ENCODE data around the gene BAIAP2L2. TPM values are rescaled to one million over a fixed set of nuclear protein-coding genes. Genes with fewer than 3 reads are reported as not detected.
"Not testable (repeated sequence)": the region's sequence is repeated elsewhere in the genome, so short reads cannot be mapped to it uniquely, and the experiment has no call there.

Gene BAIAP2L2
- polyA plus RNA-seq, 1 donor, result 1.5 TPM

DNA sequence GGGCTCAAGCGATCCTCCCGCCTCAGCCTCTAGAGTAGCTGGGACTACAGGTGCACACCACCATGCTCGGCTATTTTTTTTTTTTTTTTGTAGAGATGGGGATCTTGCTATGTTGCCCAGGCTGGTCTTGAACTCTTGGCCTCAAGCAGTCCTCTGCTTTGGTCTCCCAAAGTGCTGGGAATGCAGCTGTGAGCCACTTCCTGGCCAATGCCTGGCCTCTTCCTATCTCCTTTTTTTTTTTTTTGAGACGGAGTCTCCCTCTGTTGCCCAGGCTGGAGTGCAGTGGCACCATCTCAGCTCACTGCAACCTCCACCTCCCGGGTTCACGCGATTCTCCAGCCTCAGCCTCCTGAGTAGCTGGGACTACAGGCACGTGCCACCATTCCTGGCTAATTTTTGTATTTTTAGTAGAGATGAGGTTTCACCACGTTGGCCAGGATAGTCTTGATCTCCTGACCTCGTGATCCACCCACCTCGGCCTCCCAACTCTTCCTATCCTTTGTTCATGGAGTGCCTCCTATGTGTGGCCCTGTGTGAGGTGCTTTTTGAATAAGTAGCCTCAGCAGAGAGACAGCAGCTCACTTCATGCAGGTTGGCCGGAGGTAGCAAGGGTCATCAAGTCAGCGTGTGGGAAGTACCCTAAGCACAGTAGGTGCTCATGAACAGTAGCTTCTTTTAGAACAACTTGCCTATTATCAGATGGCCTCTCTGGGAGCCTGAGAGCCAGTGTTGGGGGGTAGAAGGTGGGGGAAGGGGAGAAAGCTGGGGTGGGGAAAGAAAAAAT, 72.9 kb downstream of the BAIAP2L2 start:
- not testable (repeated sequence) for DNase-seq

DNA sequence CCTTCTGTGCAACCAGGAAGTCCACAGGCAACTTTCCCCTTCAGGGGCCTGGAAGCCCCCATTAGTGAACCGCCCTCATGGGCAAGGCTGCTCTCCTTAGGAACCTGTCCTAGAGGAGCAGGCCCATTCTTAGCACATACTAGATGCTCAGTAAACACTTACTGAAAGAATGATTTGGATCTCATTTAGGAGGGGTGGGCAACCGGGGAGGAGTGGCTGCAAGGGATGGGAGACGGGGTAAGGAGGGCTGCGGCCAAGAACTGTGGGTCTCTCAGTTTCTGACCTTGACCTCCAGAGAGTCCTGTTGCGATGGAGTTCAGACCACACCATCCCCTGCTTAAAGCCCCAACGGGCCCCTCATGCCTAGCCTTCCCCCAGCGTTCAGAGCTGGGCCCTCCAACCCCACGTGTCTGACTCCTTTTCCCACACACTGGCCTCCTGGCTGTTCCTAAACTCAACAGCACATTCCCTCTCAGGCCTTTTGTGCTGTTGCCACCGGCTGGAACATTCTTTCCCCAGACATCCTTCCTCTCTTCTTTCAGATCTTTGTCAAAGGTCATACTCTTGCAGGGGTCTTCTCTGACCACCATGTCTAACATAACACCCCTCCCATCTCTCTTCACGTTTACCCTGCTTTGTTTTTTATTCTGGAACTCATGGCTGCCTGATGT, 74.0 kb downstream of the BAIAP2L2 start:
- no peak for DNase-seq

DNA sequence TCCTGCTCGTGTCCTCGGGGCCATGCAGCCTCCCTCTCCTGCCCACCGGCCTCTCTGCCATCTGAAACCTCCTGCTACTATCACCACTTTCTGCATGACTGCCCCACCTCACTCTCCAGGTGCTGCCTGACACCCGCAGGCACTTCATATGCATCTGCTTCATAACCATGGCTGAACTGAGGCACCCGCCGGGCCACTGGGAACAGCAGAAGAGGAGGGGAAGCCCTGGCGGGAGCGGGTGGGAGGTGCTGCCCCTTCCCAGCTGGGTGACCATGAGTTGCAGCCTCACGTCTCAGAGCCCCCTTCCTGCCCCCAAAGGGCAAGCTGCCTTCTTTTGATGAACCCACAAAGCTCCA, 75.0 kb downstream of the BAIAP2L2 start:
- DNase-seq, result no peak

Other genes starting within 250 kb of the BAIAP2L2 start
- 50.2 TPM for gene MICALL1, start 204.4 kb downstream of the BAIAP2L2 start, polyA plus RNA-seq (ENCODE audit: insufficient read length)
- 11.1 TPM for gene C22orf23, start 157.1 kb downstream of the BAIAP2L2 start, polyA plus RNA-seq (ENCODE audit: insufficient read length)
- 39.1 TPM for gene POLR2F, start 157.0 kb downstream of the BAIAP2L2 start, polyA plus RNA-seq (ENCODE audit: insufficient read length)
- gene SOX10, start 126.1 kb downstream of the BAIAP2L2 start, polyA plus RNA-seq (ENCODE audit: insufficient read length), result 4.2 TPM
- gene PICK1, start 53.3 kb downstream of the BAIAP2L2 start, polyA plus RNA-seq (ENCODE audit: insufficient read length), result 12.8 TPM
- gene SLC16A8, start 26.5 kb downstream of the BAIAP2L2 start, polyA plus RNA-seq (ENCODE audit: insufficient read length), result 3.5 TPM
- gene PLA2G6, start 71.1 kb upstream of the BAIAP2L2 start, polyA plus RNA-seq (ENCODE audit: insufficient read length), result 14.4 TPM
- 3.8 TPM for gene MAFF, start 91.3 kb upstream of the BAIAP2L2 start, polyA plus RNA-seq (ENCODE audit: insufficient read length)
- gene TMEM184B, start 162.3 kb upstream of the BAIAP2L2 start, polyA plus RNA-seq (ENCODE audit: insufficient read length), result 92.5 TPM
- 140 TPM for gene CSNK1E, start 206.7 kb upstream of the BAIAP2L2 start, polyA plus RNA-seq (ENCODE audit: insufficient read length)

All from hindlimb muscle (tissue), 1 donor.